OCI-LY1 (cell line): Measurements from ENCODE around the gene VSTM4.

ENCODE experiments used
- H2AFZ ChIP-seq: fragments of 200-600 bp; sonication (generic), shearing (Covaris generic); 2 replicates; pipeline ENCODE4 v1.6.0; 2014; ENCODE audit warnings: antibody characterized with exemption, mild to moderate bottlenecking, low read length
- H3F3A ChIP-seq: fragments of 200-600 bp; sonication (generic), shearing (Covaris generic); 2 replicates; pipeline ENCODE4 v1.6.0; 2014; ENCODE audit warnings: mild to moderate bottlenecking, antibody characterized with exemption, low read length, moderate library complexity; ENCODE audit not compliant: insufficient read depth
- H3K27ac ChIP-seq: fragments of 200-600 bp; sonication (generic); 2 replicates; pipeline ENCODE4 v1.5.1; 2014; ENCODE audit warnings: low read length, mixed run types, mild to moderate bottlenecking, low read depth; ENCODE audit not compliant: poor library complexity, severe bottlenecking
- H3K27me3 ChIP-seq: fragments of 200-600 bp; sonication (generic); 2 replicates; pipeline ENCODE4 v1.6.0; 2014; ENCODE audit warnings: antibody characterized with exemption, mild to moderate bottlenecking, low read length, moderate library complexity; ENCODE audit not compliant: insufficient read depth
- H3K36me3 ChIP-seq: fragments of 200-600 bp; sonication (generic); 2 replicates; pipeline ENCODE4 v1.6.1; 2014; ENCODE audit warnings: mild to moderate bottlenecking, antibody characterized with exemption, low read length, moderate library complexity, mixed read lengths; ENCODE audit not compliant: insufficient read depth
- H3K4me1 ChIP-seq: fragments of 200-600 bp; sonication (generic); 2 replicates; pipeline ENCODE4 v1.5.1; 2014; ENCODE audit warnings: mild to moderate bottlenecking, low read length, moderate library complexity; ENCODE audit not compliant: insufficient read depth, severe bottlenecking
- H3K4me2 ChIP-seq: fragments of 200-600 bp; sonication (generic), shearing (Covaris generic); 2 replicates; pipeline ENCODE4 v1.6.1; 2014; ENCODE audit warnings: low read length
- H3K4me3 ChIP-seq: fragments of 200-600 bp; sonication (generic); 2 replicates; pipeline ENCODE4 v1.5.1; 2014; ENCODE audit warnings: low read length, low read depth, mild to moderate bottlenecking, mixed read lengths; ENCODE audit not compliant: poor library complexity, severe bottlenecking
- H3K79me2 ChIP-seq: fragments of 200-600 bp; shearing (Covaris generic); 2 replicates; pipeline ENCODE4 v1.6.1; 2016; ENCODE audit warnings: mixed run types, low read length, mixed read lengths; ENCODE audit not compliant: insufficient read depth
- H3K9ac ChIP-seq: fragments of 200-600 bp; sonication (generic), shearing (Covaris generic); 2 replicates; pipeline ENCODE4 v1.6.1; 2014; ENCODE audit warnings: mild to moderate bottlenecking, low read length, mixed read lengths
- H3K9me2 ChIP-seq: fragments of 200-600 bp; sonication (generic), shearing (Covaris generic); 2 replicates; pipeline ENCODE4 v1.6.1; 2014; ENCODE audit warnings: low read depth, mild to moderate bottlenecking, low read length, mixed read lengths
- H3K9me3 ChIP-seq: fragments of 200-600 bp; shearing (Covaris generic); 2 replicates; pipeline ENCODE4 v1.6.1; 2014; ENCODE audit warnings: low read length, mixed read lengths
- H4K20me1 ChIP-seq: fragments of 200-600 bp; sonication (generic), shearing (Covaris generic); 2 replicates; pipeline ENCODE4 v1.6.0; 2016; ENCODE audit warnings: mild to moderate bottlenecking, low read length; ENCODE audit not compliant: insufficient read depth
- CTCF ChIP-seq: fragments of 200-600 bp; sonication (generic), shearing (Covaris generic); IDR thresholded peaks from 2 replicates; pipeline ENCODE4 v1.5.1; 2017; ENCODE audit warnings: mild to moderate bottlenecking, antibody characterized with exemption, low read length, moderate library complexity, mixed read lengths
- EZH2 ChIP-seq: fragments of 200-600 bp; sonication (generic), shearing (Covaris generic); IDR thresholded peaks from 2 replicates; pipeline ENCODE4 v1.8.0; 2017; ENCODE audit warnings: borderline replicate concordance, mixed run types, mild to moderate bottlenecking, antibody characterized with exemption, low read length, moderate library complexity, mixed read lengths

Gene VSTM4

GRCh38 chr10:49153971-49154370 is 38.6 kb upstream of the VSTM4 start:
- no peaks in the 10 kb centered on the region for H3K4me1 ChIP-seq
- H3F3A ChIP-seq: no peaks in the 10 kb centered on the region
- H3K9ac ChIP-seq: no peak overlapping the region
- no peak overlapping the region for H3K27ac ChIP-seq
- no peak overlapping the region for H2AFZ ChIP-seq
- H3K4me2 ChIP-seq: no peak overlapping the region
- H3K79me2 ChIP-seq: no peaks in the 10 kb centered on the region
- 0 out of 2 replicates have a peak, but pooled peaks cover 5% of the 10 kb centered on the region for H3K27me3 ChIP-seq
- no peak overlapping the region for H3K4me3 ChIP-seq
- TF ChIP-seq EZH2 (no peak), CTCF (no peak)
- no peaks in the 10 kb centered on the region for H4K20me1 ChIP-seq
- no peaks in the 10 kb centered on the region for H3K36me3 ChIP-seq
- no peaks in the 10 kb centered on the region for H3K9me3 ChIP-seq
- no peaks in the 10 kb centered on the region for H3K9me2 ChIP-seq

GRCh38 chr10:49153115-49153514 is 37.8 kb upstream of the VSTM4 start:
- Histone ChIP-seq H3K4me2 (no peak overlapping the region), H4K20me1 (no peaks in the 10 kb centered on the region), H3K9ac (no peak overlapping the region), H2AFZ (no peak overlapping the region), H3K27ac (no peak overlapping the region), H3K4me3 (no peak overlapping the region), H3K9me2 (no peaks in the 10 kb centered on the region), H3F3A (no peaks in the 10 kb centered on the region), H3K79me2 (no peaks in the 10 kb centered on the region), H3K9me3 (no peaks in the 10 kb centered on the region), H3K4me1 (no peaks in the 10 kb centered on the region), H3K36me3 (no peaks in the 10 kb centered on the region), H3K27me3 (0 out of 2 replicates have a peak, but pooled peaks cover 5% of the 10 kb centered on the region)
- TF ChIP-seq EZH2 (no peak), CTCF (no peak)

GRCh38 chr10:49152663-49153062 is 37.3 kb upstream of the VSTM4 start:
- Histone ChIP-seq H3K4me3 (no peak overlapping the region), H3K36me3 (no peaks in the 10 kb centered on the region), H3K27me3 (0 out of 2 replicates have a peak, but pooled peaks cover 5% of the 10 kb centered on the region), H3K4me1 (no peaks in the 10 kb centered on the region), H2AFZ (no peak overlapping the region), H3K9me3 (no peaks in the 10 kb centered on the region), H3K27ac (no peak overlapping the region), H4K20me1 (no peaks in the 10 kb centered on the region), H3F3A (no peaks in the 10 kb centered on the region), H3K9ac (no peak overlapping the region), H3K4me2 (no peak overlapping the region), H3K79me2 (no peaks in the 10 kb centered on the region), H3K9me2 (no peaks in the 10 kb centered on the region)
- TF ChIP-seq CTCF (no peak), EZH2 (no peak)
